GM11168 (cell line): ENCODE data around the gene CANX.
"Not testable (repeated sequence)": the region's sequence is repeated elsewhere in the genome, so short reads cannot be mapped to it uniquely, and the experiment has no call there.

ENCODE experiments used
- in situ Hi-C: fragments of 300-500 bp; cut with MboI; formaldehyde crosslinking; loops from one replicate; pipeline ENCODE4 v1.12.0; 2022; ENCODE audit warnings: low sequenced_read_pairs; ENCODE audit not compliant: unreplicated experiment

The CANX gene

GRCh38 chr5:179698935-179699615 is at the start of gene CANX:
TSS of gene CANX (plus strand) at chr5:179698967. CDS start at chr5:179705682, 6,715 bp downstream.
- in situ Hi-C loops = no loop called here

DNA sequence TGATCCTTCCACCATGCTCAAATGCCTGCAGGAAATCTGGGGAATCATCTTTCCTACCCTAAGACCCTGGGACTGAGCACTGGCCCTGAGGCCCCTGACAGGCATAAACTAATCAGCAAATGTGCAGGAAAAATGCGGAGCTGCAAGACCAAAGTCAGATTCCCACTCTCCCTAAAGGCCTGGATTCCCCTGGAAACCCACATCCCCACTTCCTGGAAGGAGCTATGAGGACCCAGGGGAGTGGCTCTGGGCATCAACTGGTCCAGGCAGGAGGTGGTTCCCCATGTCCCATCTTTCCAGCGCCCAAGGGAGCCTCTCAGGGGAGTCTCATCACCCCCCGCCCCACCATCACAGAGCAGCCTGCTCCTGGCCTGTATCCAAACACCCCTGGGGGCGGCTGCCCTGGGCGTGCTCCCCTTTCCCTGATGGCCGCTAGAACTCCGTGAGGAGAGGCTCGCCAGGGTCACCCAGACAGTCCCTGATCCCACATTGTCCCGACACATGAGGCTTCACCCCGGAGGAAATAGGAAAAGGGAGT is 49.5 kb upstream of the CANX start:
- in situ Hi-C loops = not testable (repeated sequence)

DNA sequence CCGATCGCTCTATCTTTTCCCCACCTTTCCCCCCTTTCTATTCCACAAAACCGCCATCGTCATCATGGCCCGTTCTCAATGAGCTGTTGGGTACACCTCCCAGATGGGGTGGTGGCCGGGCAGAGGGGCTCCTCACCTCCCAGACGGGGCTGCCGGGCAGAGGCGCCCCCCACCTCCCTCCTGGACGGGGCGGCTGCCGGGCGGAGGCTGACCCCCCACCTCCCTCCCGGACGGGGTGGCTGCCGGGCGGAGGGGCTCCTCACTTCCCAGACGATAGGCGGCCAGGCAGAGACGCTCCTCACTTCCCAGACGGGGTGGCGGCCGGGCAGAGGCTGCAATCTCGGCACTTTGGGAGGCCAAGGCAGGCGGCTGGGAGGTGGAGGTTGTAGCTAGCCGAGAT is 48.5 kb upstream of the CANX start:
- in situ Hi-C loops = not testable (repeated sequence)

GRCh38 chr5:179653135-179653534 is 45.6 kb upstream of the CANX start:
- in situ Hi-C loops = not testable (repeated sequence)

GRCh38 chr5:179657302-179658178 is 41.2 kb upstream of the CANX start:
- in situ Hi-C loops = not testable (repeated sequence)

GRCh38 chr5:179658179-179658856 is 40.4 kb upstream of the CANX start:
- in situ Hi-C loops = not testable (repeated sequence)

GRCh38 chr5:179661647-179662046 is 37.1 kb upstream of the CANX start:
- in situ Hi-C loops = not testable (repeated sequence)

- in situ Hi-C loops = no loop called here
Measured at GRCh38 chr5:179668391-179668790, 30.4 kb upstream of the CANX start.

DNA sequence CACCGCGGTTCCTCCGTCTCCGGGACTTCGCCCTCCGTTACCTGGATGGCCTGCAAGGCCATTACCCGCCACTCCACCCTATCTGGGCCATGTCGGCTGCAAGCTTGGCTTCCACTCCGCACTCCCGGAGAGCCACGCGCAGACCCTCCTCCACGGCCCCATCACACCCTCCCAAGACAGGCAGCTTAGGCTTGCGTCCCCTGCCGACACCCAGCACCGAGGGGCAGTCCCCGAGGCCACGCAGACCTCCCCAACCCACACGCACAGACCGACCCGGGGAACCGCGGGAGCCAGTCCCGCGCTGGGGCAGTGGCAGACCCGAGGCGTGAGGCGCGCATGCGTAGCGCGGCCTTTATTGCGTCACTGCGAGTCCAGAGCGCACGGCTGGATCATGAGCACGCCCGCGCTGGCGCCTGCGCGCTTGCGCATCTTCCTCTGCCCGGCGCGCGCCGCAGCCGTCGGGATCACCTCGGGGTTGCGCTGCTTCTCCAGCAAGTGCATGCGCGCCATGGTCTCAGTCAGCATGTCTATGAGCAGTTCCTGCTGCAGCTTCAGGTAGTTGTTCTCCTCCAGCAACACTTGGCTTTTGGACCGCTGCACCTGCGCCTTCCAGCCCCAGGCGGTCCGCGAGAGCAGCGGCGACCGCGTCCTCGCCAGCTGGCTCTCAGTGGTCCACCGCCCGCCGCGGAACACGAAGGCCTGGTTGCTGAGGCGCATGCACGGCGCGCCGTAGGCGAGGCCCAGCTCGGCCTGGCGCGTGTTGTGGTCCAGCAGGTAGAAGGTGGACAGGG is 20.3 kb upstream of the CANX start:
- in situ Hi-C loops = no loop called here

- in situ Hi-C loops = no loop called here
Measured at GRCh38 chr5:179679014-179679674, 19.6 kb upstream of the CANX start.

DNA sequence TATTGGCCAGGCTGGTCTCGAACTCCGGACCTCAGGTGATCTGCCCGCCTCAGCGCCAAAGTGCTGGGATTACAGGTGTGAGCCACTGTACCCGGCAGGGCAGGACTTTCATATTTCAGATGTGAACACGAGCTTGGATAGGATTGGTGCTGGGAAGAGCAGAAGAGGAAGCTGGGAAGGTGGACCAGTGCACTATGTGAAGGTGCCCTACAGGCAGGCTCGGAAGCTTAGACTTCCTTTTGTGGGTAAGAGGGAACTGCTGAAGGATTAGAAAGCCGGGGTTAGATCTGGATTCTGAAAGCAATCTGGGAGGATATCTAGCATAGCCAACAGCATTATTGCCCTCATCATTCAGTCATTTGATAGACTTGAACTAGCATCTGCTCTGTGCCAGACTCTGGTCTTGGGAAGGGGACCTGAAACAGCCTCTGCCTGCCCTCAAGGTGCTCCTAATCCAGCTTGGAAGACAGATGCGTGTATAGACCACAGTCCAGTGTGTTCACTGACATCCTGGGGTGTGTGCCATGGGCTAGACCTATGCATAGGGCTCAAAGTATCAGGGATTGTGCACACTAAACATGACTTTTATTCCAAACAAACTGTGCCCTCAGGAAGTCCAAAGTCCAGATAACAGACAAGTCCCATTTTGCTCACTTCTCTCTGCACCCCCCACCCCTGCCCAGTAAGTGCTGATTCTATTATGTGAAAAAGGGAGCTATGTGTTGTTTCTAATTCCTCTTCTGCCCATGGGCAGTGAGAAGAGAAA is 18.6 kb upstream of the CANX start:
- in situ Hi-C loops = no loop called here

DNA sequence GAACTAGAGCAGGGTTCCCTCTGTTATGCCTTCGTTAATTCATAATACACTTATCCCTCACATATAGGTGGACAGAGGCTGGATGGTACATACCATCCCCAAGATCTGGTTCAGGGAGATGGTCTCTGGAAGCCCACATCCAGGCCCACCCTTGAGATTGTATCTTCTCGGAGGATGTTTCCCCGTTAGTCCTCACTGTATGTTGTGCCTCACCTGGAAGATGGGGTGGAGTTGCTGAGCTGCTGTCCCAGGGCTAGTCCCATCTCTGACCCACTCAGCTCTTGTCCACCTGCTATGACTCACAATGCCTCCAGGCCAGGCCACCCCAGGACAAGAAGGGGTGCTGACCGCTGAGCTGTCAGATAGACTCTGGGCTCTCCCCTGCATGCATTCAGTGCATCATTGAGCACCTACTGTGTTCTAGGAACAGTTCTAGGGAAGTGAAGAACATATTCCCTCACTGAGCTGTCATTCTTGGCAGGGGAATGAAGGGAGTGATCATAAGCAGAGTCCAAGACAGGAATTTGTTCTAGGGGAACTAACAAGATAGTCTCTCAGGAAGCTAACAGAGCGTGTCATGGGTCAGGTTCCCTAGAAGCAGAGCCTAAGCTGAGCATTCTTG is 17.9 kb upstream of the CANX start, which contains the start of gene CBY3:
Gene CBY3, minus strand, starts transcription at position 255 of the 622 bp plus-strand sequence. Its CDS starts 116 bp downstream, at position 139.
- in situ Hi-C loops = no loop called here

- in situ Hi-C loops = not testable (repeated sequence)
Measured at GRCh38 chr5:179689212-179689611, 9.6 kb upstream of the CANX start.

DNA sequence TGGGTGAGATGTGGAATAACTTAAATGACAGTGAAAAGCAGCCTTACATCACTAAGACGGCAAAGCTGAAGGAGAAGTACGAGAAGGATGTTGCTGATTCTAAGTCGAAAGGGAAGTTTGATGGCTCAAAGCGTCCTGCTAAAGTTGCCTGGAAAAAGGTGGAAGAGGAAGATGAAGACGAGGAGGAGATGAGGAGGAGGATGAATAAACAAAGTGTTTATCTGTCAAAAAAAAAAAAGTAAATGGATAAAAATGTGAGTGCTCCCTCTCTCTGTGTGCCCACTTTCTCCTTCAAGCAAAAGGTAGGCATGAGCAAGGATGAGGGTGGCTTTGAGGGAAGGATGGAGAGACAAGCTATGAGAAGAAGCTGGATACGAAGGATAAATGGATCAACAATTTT is 4.2 kb upstream of the CANX start:
- in situ Hi-C loops = no loop called here

GRCh38 chr5:179696603-179697002 is 2.2 kb upstream of the CANX start:
- in situ Hi-C loops = no loop called here

GRCh38 chr5:179697108-179697507 is 1.7 kb upstream of the CANX start:
- in situ Hi-C loops = no loop called here

DNA sequence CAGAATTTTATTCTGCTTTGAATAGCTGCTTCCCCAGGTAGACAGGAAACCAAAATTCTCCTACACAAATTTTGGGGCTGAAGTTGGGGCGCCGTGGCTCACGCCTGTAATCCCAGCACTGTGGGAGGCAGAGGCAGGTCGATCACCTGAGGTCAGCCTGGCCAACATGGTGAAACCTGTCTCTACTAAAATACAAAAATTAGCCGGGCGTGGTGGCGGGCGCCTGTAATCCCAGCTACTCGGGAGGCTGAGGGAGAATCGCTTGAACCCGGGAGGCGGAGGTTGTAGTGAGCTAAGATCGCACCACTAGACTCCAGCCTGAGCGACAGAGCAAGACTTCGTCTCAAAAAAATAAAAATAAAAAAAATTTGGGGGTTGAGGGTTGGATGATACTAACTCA is 1.2 kb upstream of the CANX start:
- in situ Hi-C loops = not testable (repeated sequence)
